ENCODE results near the gene EFCAB9.
"Not testable (repeated sequence)": the region's sequence is repeated elsewhere in the genome, so short reads cannot be mapped to it uniquely, and the experiment has no call there.

EFCAB9 gene

DNA sequence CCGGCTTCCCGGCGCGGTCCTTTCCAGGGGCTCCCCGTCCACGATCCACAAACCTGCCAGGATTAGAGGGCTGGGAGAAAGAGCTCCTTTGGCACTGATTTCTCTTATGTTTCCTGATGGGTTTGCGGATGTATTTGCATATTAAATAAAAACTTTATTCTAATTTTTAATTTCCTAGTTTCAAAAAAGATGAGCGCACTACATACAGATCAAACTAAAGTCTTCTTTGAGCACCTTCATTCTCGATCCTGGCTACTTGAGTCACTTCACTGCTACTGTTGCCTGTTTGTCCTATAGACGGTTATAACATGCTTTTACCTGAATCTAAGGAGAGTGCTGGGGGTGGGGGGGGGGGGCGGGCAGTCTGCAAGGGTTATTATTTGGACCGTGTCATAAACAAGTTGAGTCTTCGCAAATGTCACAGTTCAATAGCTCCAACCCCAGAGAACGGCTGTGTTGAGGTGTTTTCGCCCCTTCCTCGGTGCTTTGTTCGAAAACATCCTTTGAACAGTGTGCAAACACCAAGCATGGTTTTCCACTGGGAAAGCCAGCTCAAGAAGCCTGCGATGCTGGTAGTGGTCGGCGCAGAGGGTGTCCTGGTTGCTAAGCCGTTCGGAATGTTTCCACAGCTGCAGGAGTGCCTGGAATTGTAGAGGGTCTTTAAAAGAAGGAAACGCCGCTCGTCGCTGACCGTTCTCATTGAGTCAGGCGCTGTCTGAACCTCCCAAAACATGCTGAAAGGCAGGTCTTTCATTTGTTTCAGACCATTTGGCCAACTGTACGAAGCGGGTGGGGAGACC lies 4.9 kb upstream of the EFCAB9 start:
- TF ChIP-seq CTCF (IDR thresholded peaks at IDR 0.05; ENCODE audit: borderline replicate concordance, insufficient read depth, low read depth, low read length) = no peak

GRCh38 chr5:172189693-172190296 lies 4.2 kb upstream of the EFCAB9 start:
- no peak overlapping the region for H3K4me3 ChIP-seq (ENCODE audit: low read depth, low read length)
- no peak for TF ChIP-seq CTCF (IDR thresholded peaks at IDR 0.05; ENCODE audit: borderline replicate concordance, insufficient read depth, low read depth, low read length)

More for the DNA sequence above, 4.9 kb upstream of the EFCAB9 start:
- peak overlapping the region; percentile 86 for H3K4me3 ChIP-seq (ENCODE audit: low read depth, low read length)

- no peak overlapping the region for H3K4me3 ChIP-seq (ENCODE audit: low read depth, low read length)
- no peak for TF ChIP-seq CTCF (IDR thresholded peaks at IDR 0.05; ENCODE audit: borderline replicate concordance, insufficient read depth, low read depth, low read length)
Measured at GRCh38 chr5:172194985-172195774, 1.2 kb downstream of the EFCAB9 start.

GRCh38 chr5:172197775-172198174 lies 3.8 kb downstream of the EFCAB9 start:
- not testable (repeated sequence) for H3K4me3 ChIP-seq (ENCODE audit: low read depth, low read length)

- no peak overlapping the region for H3K4me3 ChIP-seq (ENCODE audit: low read depth, low read length)
- TF ChIP-seq CTCF (IDR thresholded peaks at IDR 0.05; ENCODE audit: borderline replicate concordance, insufficient read depth, low read depth, low read length) = no peak
Measured at GRCh38 chr5:172199446-172199845, 5.5 kb downstream of the EFCAB9 start.

- H3K4me3 ChIP-seq (ENCODE audit: low read depth, low read length) = no peak overlapping the region
- TF ChIP-seq CTCF (IDR thresholded peaks at IDR 0.05; ENCODE audit: borderline replicate concordance, insufficient read depth, low read depth, low read length) = no peak
Measured at GRCh38 chr5:172200476-172200875, 6.5 kb downstream of the EFCAB9 start.

DNA sequence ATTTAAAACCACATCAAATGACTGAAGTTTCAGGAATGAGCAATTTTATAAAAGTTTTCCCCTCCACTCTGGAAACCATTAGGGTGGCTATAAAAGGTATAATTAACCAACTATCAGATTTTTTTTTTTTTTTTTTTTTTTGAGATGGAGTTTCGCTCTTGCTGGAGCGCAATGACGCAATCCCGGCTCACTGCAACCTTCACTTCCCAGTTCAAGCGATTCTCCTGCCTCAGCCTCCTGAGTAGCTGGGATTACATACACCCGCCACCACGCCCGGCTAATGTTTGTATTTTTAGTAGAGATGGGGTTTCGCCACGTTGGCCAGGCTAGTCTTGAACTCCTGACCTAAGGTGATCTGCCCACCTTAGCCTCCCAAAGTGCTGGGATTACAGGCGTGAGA lies 12.0 kb downstream of the EFCAB9 start:
- not testable (repeated sequence) for H3K4me3 ChIP-seq (ENCODE audit: low read depth, low read length)

GRCh38 chr5:172207511-172207910 lies 13.5 kb downstream of the EFCAB9 start:
- TF ChIP-seq CTCF (IDR thresholded peaks at IDR 0.05; ENCODE audit: borderline replicate concordance, insufficient read depth, low read depth, low read length) = no peak
- no peak overlapping the region for H3K4me3 ChIP-seq (ENCODE audit: low read depth, low read length)

Data from GM12875 (cell line).